ENCODE measurements around the gene TMEM213.
"Not testable (repeated sequence)": the region's sequence is repeated elsewhere in the genome, so short reads cannot be mapped to it uniquely, and the experiment has no call there.

Gene TMEM213

DNA sequence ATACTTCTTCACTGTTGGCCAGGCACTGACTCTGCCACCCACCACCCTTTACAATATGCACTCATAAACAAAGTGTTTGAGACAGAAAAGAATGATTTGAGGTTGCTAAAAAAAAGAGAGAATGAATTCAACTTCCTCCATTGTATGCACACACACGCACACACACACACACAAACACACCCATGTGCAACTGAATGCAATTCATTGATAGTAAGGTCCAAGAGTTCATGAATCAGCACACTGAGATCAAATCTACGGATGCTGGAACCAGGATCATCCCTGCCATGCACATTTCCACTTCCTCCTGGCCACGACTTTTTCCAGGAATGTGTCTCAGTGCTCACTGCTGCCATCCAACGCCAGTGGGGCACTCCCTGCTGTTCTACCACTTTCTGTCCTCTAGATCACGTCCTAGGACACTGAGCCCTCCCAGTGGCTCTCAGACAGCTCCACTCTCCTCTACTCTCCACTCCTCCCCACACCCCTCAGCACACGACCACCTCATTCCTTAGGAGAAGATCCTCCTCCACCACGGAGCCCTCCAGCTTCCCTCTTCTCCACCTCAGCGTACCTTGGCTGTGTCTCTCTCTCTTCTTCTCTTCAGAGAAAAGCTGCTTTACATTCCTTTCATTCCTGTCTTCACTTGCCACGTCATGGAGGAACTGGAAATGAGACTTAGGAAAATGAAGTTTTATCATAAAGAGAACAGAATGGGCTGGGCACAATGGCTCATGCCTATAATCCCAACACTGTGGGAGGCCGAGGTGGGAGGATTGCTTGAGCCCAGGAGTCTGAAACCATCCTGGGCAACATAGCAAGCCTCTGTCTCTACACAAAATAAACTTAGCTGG lies 12.0 kb upstream of the TMEM213 start:
- TF ChIP-seq, protein P1, sequence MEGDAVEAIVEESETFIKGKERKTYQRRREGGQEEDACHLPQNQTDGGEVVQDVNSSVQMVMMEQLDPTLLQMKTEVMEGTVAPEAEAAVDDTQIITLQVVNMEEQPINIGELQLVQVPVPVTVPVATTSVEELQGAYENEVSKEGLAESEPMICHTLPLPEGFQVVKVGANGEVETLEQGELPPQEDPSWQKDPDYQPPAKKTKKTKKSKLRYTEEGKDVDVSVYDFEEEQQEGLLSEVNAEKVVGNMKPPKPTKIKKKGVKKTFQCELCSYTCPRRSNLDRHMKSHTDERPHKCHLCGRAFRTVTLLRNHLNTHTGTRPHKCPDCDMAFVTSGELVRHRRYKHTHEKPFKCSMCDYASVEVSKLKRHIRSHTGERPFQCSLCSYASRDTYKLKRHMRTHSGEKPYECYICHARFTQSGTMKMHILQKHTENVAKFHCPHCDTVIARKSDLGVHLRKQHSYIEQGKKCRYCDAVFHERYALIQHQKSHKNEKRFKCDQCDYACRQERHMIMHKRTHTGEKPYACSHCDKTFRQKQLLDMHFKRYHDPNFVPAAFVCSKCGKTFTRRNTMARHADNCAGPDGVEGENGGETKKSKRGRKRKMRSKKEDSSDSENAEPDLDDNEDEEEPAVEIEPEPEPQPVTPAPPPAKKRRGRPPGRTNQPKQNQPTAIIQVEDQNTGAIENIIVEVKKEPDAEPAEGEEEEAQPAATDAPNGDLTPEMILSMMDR (IDR thresholded peaks at IDR 0.05; ENCODE audit: control insufficient read depth, extremely low read depth, insufficient read depth): no peak
- no peak for DNase-seq (ENCODE audit: low read depth)
- H3K4me3 ChIP-seq (ENCODE audit: low read depth, low read length): no peak overlapping the region

DNA sequence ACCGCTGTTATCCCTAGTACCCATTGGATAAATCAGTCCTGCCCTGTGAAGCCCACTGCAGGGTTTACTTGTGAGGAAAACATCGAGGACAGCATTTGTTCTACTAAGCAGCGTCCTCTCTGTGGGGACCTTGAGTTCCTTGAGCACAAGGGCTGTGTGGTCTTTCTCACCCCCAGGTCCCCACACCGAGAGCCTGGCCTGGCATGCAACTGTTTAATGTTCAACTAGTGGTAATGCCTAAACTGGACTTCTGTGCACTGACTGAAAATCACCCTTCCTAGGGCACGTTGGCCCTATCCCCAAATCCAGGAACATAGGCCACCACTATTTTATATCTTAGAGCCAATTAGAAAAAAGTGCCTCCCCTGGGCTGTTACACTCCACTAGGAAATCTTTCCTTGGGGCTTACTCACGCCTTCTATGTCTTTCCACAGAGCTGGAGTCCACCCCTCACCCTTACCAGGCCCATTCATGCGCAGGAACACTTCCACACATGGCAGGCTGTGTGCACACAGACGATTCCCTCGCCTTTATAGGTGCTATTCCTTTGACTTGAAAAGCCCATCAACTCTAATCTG lies 1.7 kb upstream of the TMEM213 start:
- no peak for DNase-seq (ENCODE audit: low read depth)
- TF ChIP-seq, protein P1 (IDR thresholded peaks at IDR 0.05; ENCODE audit: control insufficient read depth, extremely low read depth, insufficient read depth): no peak
- no peak overlapping the region for H3K4me3 ChIP-seq (ENCODE audit: low read depth, low read length)

DNA sequence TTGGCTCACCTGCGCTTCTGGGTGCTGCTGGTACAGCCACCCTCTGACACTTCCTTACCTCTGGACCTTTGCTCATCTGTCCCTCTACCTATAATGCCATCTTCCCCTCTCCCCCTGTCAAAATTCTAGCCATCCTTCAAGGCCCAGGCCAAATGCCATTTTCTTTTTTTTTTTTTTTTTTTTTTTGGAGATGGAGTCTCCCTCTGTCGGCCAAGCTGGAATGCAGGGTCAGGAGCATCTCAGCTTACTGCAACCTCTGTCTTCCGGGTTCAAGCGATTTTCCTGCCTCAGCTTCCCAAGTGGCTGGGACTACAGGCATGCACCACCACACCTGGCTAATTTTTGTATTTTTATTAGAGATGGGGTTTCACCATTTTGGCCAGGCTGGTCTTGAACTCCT lies 748 bp upstream of the TMEM213 start:
- not testable (repeated sequence) for H3K4me3 ChIP-seq (ENCODE audit: low read depth, low read length); DNase-seq (ENCODE audit: low read depth)

DNA sequence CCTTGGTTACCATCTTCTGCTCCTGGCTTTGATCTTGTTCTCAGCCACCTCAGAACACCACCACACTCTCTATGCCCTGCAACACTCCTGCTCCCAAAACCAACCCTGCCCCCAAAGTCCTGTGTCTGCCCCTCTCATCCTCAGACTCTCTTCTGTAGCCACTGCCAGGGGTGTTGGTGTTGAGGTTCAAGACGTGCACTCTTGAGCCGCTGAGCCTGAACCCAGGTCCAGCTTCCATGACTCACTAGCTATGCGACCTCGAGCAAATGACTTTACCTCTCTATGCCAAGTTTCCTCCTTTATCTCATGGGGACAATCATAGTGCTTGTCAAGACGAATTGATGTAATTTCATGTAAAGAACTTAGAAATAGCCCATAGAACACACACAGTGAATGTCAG lies 1.0 kb downstream of the TMEM213 start:
- TF ChIP-seq, protein P1 (IDR thresholded peaks at IDR 0.05; ENCODE audit: control insufficient read depth, extremely low read depth, insufficient read depth): no peak
- no peak for DNase-seq (ENCODE audit: low read depth)
- no peak overlapping the region for H3K4me3 ChIP-seq (ENCODE audit: low read depth, low read length)

DNA sequence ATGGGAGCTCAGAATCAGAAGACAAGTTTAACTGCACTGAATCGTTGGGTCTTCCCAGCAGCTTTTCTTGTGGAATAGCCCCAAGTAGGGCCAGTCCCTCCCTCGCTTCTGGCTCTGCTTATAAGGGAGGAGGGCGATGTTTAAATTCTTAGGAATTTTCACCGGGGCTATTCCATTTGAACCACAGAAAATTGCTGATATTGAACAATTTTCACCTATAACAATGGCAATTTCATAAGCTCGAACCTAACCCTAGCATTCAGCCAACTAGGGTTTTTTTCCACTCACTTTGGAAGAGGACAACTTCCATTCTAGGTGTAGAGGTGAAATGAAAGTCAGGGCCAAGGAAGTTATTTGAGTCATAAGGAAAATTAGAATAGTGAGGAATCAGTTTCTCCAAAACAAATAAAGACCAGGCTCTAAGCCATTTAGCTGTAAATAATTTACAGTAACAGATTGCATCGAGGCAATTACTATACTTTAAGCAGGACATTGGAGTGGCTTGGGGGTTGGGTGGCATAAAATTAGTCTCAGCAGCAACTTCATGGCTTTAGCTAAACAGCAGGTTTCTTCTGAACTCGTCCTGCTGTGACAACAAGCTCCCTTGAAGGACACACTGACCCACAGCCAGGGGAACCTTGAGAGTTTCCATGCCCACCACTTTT lies 1.7 kb downstream of the TMEM213 start:
- TF ChIP-seq, protein P1 (IDR thresholded peaks at IDR 0.05; ENCODE audit: control insufficient read depth, extremely low read depth, insufficient read depth): no peak
- no peak overlapping the region for H3K4me3 ChIP-seq (ENCODE audit: low read depth, low read length)
- DNase-seq (ENCODE audit: low read depth): no peak

DNA sequence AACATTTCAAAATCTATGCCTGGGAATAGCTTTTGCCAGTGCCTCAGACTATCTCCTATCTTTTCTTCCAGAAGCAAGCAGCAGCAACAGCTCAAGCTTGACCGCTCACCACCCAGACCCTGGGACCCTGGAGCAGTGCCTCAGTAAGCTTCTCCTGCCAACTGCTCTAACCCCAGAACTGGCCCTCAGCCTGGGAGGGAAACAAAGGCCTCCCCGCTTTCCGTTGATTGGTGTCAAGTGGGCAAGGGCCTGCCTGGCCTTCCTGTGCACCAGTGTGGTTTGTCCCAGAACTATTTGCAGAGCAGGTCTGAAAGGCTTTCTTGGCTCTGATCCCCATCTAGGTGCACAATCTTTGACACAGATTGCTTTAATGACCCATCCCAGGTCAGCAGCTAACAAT lies 3.5 kb downstream of the TMEM213 start:
- H3K4me3 ChIP-seq (ENCODE audit: low read depth, low read length): no peak overlapping the region
- TF ChIP-seq, protein P1 (IDR thresholded peaks at IDR 0.05; ENCODE audit: control insufficient read depth, extremely low read depth, insufficient read depth): no peak
- no peak for DNase-seq (ENCODE audit: low read depth)

DNA sequence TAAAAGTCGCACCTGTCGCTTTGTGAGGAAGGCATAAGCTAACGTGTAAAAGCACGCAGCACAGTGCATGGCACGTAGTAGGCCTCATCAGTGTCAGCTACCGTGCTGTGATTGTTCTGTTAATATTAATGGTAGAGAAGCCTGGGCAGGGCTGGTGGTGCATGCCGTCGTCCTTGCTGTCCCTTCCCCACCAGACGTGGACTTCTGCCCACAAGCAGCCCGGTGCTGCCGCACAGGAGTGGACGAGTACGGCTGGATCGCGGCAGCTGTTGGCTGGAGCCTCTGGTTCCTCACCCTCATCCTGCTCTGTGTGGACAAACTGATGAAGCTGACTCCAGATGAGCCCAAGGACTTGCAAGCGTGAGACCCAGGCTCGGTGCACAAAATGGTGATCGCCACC lies 4.9 kb downstream of the TMEM213 start:
- TF ChIP-seq, protein P1 (IDR thresholded peaks at IDR 0.05; ENCODE audit: control insufficient read depth, extremely low read depth, insufficient read depth): no peak
- H3K4me3 ChIP-seq (ENCODE audit: low read depth, low read length): no peak overlapping the region
- DNase-seq (ENCODE audit: low read depth): no peak
